Parathyroid adenoma (tissue), 2 donors: ENCODE data around the gene KRTAP4-2.
"Not testable (repeated sequence)": the region's sequence is repeated elsewhere in the genome, so short reads cannot be mapped to it uniquely, and the experiment has no call there.

Source experiments
- H2AFZ ChIP-seq: fragments of 300-600 bp; sonication (generic); one replicate; pipeline ENCODE4 v1.7.0; 2017; ENCODE audit warnings: antibody characterized with exemption, mild to moderate bottlenecking
- H3K27ac ChIP-seq: fragments of 300-600 bp; sonication (generic); one replicate; pipeline ENCODE4 v1.7.0; 2017
- H3K27me3 ChIP-seq: fragments of 300-600 bp; sonication (generic); one replicate; pipeline ENCODE4 v1.7.0; 2017; ENCODE audit warnings: low read length; ENCODE audit not compliant: control insufficient read depth, insufficient read depth
- H3K36me3 ChIP-seq: fragments of 300-600 bp; sonication (generic); one replicate; pipeline ENCODE4 v1.7.0; 2017; ENCODE audit warnings: low read length; ENCODE audit not compliant: control insufficient read depth, insufficient read depth
- H3K4me1 ChIP-seq: fragments of 300-600 bp; sonication (generic); one replicate; pipeline ENCODE4 v1.7.0; 2017; ENCODE audit warnings: control low read depth
- H3K4me2 ChIP-seq: fragments of 300-600 bp; sonication (generic); one replicate; pipeline ENCODE4 v1.7.0; 2017; ENCODE audit warnings: low read length
- H3K4me3 ChIP-seq: fragments of 300-600 bp; sonication (generic); one replicate; pipeline ENCODE4 v1.7.0; 2017; ENCODE audit warnings: low read depth, low read length
- H3K79me2 ChIP-seq: fragments of 300-600 bp; sonication (generic); one replicate; pipeline ENCODE4 v1.7.0; 2017; ENCODE audit warnings: control low read depth
- H3K9ac ChIP-seq: fragments of 300-600 bp; sonication (generic); one replicate; pipeline ENCODE4 v1.7.0; 2017; ENCODE audit warnings: mild to moderate bottlenecking
- H3K9me3 ChIP-seq: fragments of 300-600 bp; sonication (generic); one replicate; pipeline ENCODE4 v1.7.0; 2017; ENCODE audit warnings: low read length; ENCODE audit not compliant: control insufficient read depth
- CTCF ChIP-seq: fragments of 300-600 bp; sonication (generic); IDR thresholded peaks from one replicate; pipeline ENCODE4 v1.7.0; 2017; ENCODE audit warnings: antibody characterized with exemption, mild to moderate bottlenecking
- donor health status: primary hyperparathyroidism.

The KRTAP4-2 gene

GRCh38 chr17:41167561-41167960 lies 10.5 kb downstream of the KRTAP4-2 start:
- H2AFZ ChIP-seq = no peak overlapping the region
- H3K4me2 ChIP-seq = no peak overlapping the region
- H3K27ac ChIP-seq = no peak overlapping the region
- H3K36me3 ChIP-seq = no peaks in the 10 kb centered on the region
- H3K27me3 ChIP-seq = no peaks in the 10 kb centered on the region
- H3K79me2 ChIP-seq = no peaks in the 10 kb centered on the region
- no peaks in the 10 kb centered on the region for H3K4me1 ChIP-seq
- H3K9me3 ChIP-seq = no peaks in the 10 kb centered on the region
- no peak overlapping the region for H3K4me3 ChIP-seq
- no peak overlapping the region for H3K9ac ChIP-seq
- no peak for TF ChIP-seq CTCF

GRCh38 chr17:41163828-41164227 lies 14.2 kb downstream of the KRTAP4-2 start:
- H3K36me3 ChIP-seq = no peaks in the 10 kb centered on the region
- no peak overlapping the region for H2AFZ ChIP-seq
- no peak overlapping the region for H3K9ac ChIP-seq
- H3K79me2 ChIP-seq = no peaks in the 10 kb centered on the region
- TF ChIP-seq CTCF = no peak
- no peaks in the 10 kb centered on the region for H3K9me3 ChIP-seq
- H3K4me1 ChIP-seq = no peaks in the 10 kb centered on the region
- no peak overlapping the region for H3K4me3 ChIP-seq
- H3K4me2 ChIP-seq = no peak overlapping the region
- H3K27me3 ChIP-seq = no peaks in the 10 kb centered on the region
- H3K27ac ChIP-seq = no peak overlapping the region

- H3K4me2 ChIP-seq = no peak within 1 kb of the TSS
- no peaks in the 10 kb centered on the region for H3K9me3 ChIP-seq
- no peaks in the 10 kb centered on the region for H3K36me3 ChIP-seq
- H3K79me2 ChIP-seq = no peaks in the 10 kb centered on the region
- H3K27me3 ChIP-seq = no peaks in the 10 kb centered on the region
- no peak within 1 kb of the TSS for H3K9ac ChIP-seq
- no peak within 1 kb of the TSS for H3K4me3 ChIP-seq
- TF ChIP-seq CTCF = no peak
- no peak within 1 kb of the TSS for H3K27ac ChIP-seq
- H3K4me1 ChIP-seq = no peaks in the 10 kb centered on the region
- no peak within 1 kb of the TSS for H2AFZ ChIP-seq
Observed at GRCh38 chr17:41160648-41161047, 17.4 kb downstream of the KRTAP4-2 start, which contains the start of gene KRTAP4-4. Gene KRTAP4-4, minus strand, starts transcription at chr17:41160748. Its CDS starts 57 bp downstream, at chr17:41160691.

- H3K27me3 ChIP-seq, H3K9ac ChIP-seq, H3K27ac ChIP-seq, H3K4me2 ChIP-seq, H2AFZ ChIP-seq, H3K79me2 ChIP-seq, H3K4me1 ChIP-seq, H3K4me3 ChIP-seq, H3K9me3 ChIP-seq, H3K36me3 ChIP-seq: not testable (repeated sequence)
Observed at GRCh38 chr17:41160190-41160589, 17.8 kb downstream of the KRTAP4-2 start.

GRCh38 chr17:41153856-41154255 lies 24.2 kb downstream of the KRTAP4-2 start:
- Histone ChIP-seq H3K4me1 (no peaks in the 10 kb centered on the region), H3K9me3 (no peaks in the 10 kb centered on the region), H2AFZ (no peak overlapping the region), H3K27me3 (no peaks in the 10 kb centered on the region), H3K4me2 (no peak overlapping the region), H3K9ac (no peak overlapping the region), H3K36me3 (no peaks in the 10 kb centered on the region), H3K4me3 (no peak overlapping the region), H3K27ac (no peak overlapping the region), H3K79me2 (no peaks in the 10 kb centered on the region)
- no peak for TF ChIP-seq CTCF
